Transverse colon (tissue), 4 donors: Measurements from ENCODE around the gene ETNK2.

Experiments used
- CTCF ChIP-seq, 5 experiments: fragments of 200-600 bp in 3 of 5; fragments of 450-650 bp in 2 of 5; sonication (generic) in 3 of 5; IDR thresholded peaks; 1 replicate in 2 of 5; 2 replicates in 3 of 5; pipeline ENCODE4 v1.5.1; 2016 to 2017; ENCODE audit warnings: antibody characterized with exemption in 5 of 5, inconsistent platforms in 3 of 5, mild to moderate bottlenecking in 2 of 5, moderate library complexity in 1 of 5
- EP300 ChIP-seq: sonication (generic); formaldehyde crosslinking; IDR thresholded peaks from one replicate; pipeline ENCODE4 v1.6.1; 2017; ENCODE audit warnings: antibody characterized with exemption, low read depth
- POLR2A ChIP-seq: fragments of 450-650 bp; IDR thresholded peaks from one replicate; pipeline ENCODE4 v1.6.1; 2016; ENCODE audit warnings: antibody characterized with exemption, mild to moderate bottlenecking, moderate library complexity
- POLR2AphosphoS5 ChIP-seq, 3 donors: sonication (generic); formaldehyde crosslinking; IDR thresholded peaks; one replicate each; pipeline ENCODE4 v1.6.1; 2016; ENCODE audit warnings: antibody characterized with exemption in 3 of 3

- TF ChIP-seq CTCF (IDR thresholded peaks at IDR 0.05) (no peak), EP300 (no peak), POLR2A (no peak), POLR2AphosphoS5 (IDR thresholded peaks at IDR 0.05) (no peak)
These were observed 47.7 kb upstream of the ETNK2 start for GRCh38 chr1:204199579-204199978.
